Neural crest cell (in vitro differentiated cells): ENCODE results near the gene ADAM30. TPM values are rescaled to one million over a fixed set of nuclear protein-coding genes. Genes with fewer than 3 reads are reported as not detected.

Experiments used
- DNase-seq: peaks from one replicate; pipeline ENCODE4 v3.0.0; 2021; ENCODE audit warnings: low read depth, mixed read lengths, low spot score
- H3K27ac Mint-ChIP-seq: one replicate; pipeline ENCODE4 v1.8.0; 2021; ENCODE audit warnings: mild to moderate bottlenecking, mixed read lengths; ENCODE audit not compliant: unreplicated experiment
- H3K27me3 Mint-ChIP-seq: 2 replicates; pipeline ENCODE4 v1.8.0; 2021; ENCODE audit warnings: low read depth, mild to moderate bottlenecking, mixed read lengths
- H3K36me3 Mint-ChIP-seq: 2 replicates; pipeline ENCODE4 v1.8.0; 2021; ENCODE audit warnings: low read depth, mild to moderate bottlenecking, mixed read lengths
- H3K4me1 Mint-ChIP-seq: 2 replicates; pipeline ENCODE4 v1.8.0; 2021; ENCODE audit warnings: mixed read lengths
- H3K4me3 Mint-ChIP-seq: one replicate; pipeline ENCODE4 v1.8.0; 2021; ENCODE audit warnings: mild to moderate bottlenecking, mixed read lengths
- H3K9me3 Mint-ChIP-seq: 2 replicates; pipeline ENCODE4 v1.8.0; 2021; ENCODE audit warnings: mixed read lengths
- CTCF ChIP-seq: fragments of 200-600 bp; sonication (generic); conservative IDR thresholded peaks from 2 replicates; pipeline ENCODE4 v1.5.0; 2021; ENCODE audit warnings: antibody characterized with exemption, mild to moderate bottlenecking
- long read RNA-seq: library from polyadenylated mRNA; unstranded; transcript quantifications from one replicate; pipeline ENCODE4 v2.0.0, GENCODE V29; 2020
- total RNA-seq: library from RNA; stranded (reverse); gene quantifications from 2 replicates; pipeline ENCODE4 v1.2.1, GENCODE V29; 2021

Gene ADAM30
- total RNA-seq = not detected in 2 replicates
- long read RNA-seq = 0 reads

DNA sequence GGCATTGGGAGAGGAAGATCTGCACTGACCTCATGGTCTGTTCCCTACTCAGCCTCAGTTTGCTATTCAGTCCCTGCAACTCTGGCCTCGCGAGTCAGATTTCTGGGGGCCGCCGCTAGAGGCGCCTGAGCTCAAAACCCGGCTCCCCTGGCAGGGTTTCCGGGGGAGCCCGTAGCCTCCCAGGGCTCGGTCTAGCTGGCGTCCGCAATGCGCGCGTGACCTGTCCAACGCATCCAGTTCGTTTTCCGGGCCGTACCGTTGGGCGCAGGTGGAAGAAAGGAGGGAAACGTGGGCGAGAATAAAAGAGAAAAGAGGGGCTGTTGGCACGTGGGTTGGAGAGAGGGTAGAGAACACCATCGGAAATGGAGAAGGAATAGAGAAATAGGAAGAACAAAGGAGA is at the start of gene ADAM30:
ADAM30 (minus strand) TSS at position 213 of the 400 bp plus-strand sequence; CDS start at position 34, 179 bp downstream.
- H3K4me3 Mint-ChIP-seq = no peak within 1 kb of the TSS

GRCh38 chr1:119943216-119943615 is 46.9 kb upstream of the ADAM30 start:
- Mint-ChIP-seq H3K27ac (no peak overlapping the region), H3K4me1 (no peaks in the 10 kb centered on the region), H3K27me3 (no peaks in the 10 kb centered on the region), H3K4me3 (no peak overlapping the region), H3K9me3 (peaks cover 2% of the 10 kb centered on the region), H3K36me3 (peaks cover 10% of the 10 kb centered on the region)
- no peak for DNase-seq
- no peak for TF ChIP-seq CTCF

More for the DNA sequence above, at the start of gene ADAM30:
- no peaks in the 10 kb centered on the region for H3K36me3 Mint-ChIP-seq
- TF ChIP-seq CTCF = no peak
- H3K27ac Mint-ChIP-seq = no peak within 1 kb of the TSS
- DNase-seq = no peak
- H3K4me1 Mint-ChIP-seq = no peaks in the 10 kb centered on the region
- no peaks in the 10 kb centered on the region for H3K27me3 Mint-ChIP-seq
- peaks cover 2% of the 10 kb centered on the region for H3K9me3 Mint-ChIP-seq

- TF ChIP-seq CTCF = no peak
- peaks cover 21% of the 10 kb centered on the region for H3K36me3 Mint-ChIP-seq
Measured at GRCh38 chr1:119941392-119941791, 45.1 kb upstream of the ADAM30 start.

GRCh38 chr1:119940697-119941096 is 44.4 kb upstream of the ADAM30 start:
- TF ChIP-seq CTCF = no peak
- Mint-ChIP-seq H3K27ac (no peak overlapping the region), H3K27me3 (no peaks in the 10 kb centered on the region), H3K36me3 (peaks cover 26% of the 10 kb centered on the region), H3K9me3 (peaks cover 2% of the 10 kb centered on the region), H3K4me1 (no peaks in the 10 kb centered on the region), H3K4me3 (no peak overlapping the region)
- DNase-seq = no peak

More at GRCh38 chr1:119941392-119941791, 45.1 kb upstream of the ADAM30 start:
- H3K9me3 Mint-ChIP-seq = peaks cover 2% of the 10 kb centered on the region
- H3K4me1 Mint-ChIP-seq = no peaks in the 10 kb centered on the region
- no peaks in the 10 kb centered on the region for H3K27me3 Mint-ChIP-seq
- no peak overlapping the region for H3K27ac Mint-ChIP-seq
- no peak for DNase-seq
- H3K4me3 Mint-ChIP-seq = no peak overlapping the region

GRCh38 chr1:119937198-119937597 is 40.9 kb upstream of the ADAM30 start:
- no peak overlapping the region for H3K4me3 Mint-ChIP-seq
- H3K4me1 Mint-ChIP-seq = no peaks in the 10 kb centered on the region
- DNase-seq = no peak
- H3K27ac Mint-ChIP-seq = no peak overlapping the region
- H3K9me3 Mint-ChIP-seq = peaks cover 5% of the 10 kb centered on the region
- no peaks in the 10 kb centered on the region for H3K27me3 Mint-ChIP-seq
- no peak for TF ChIP-seq CTCF
- H3K36me3 Mint-ChIP-seq = peaks cover 54% of the 10 kb centered on the region
